RWPE1 (cell line): ENCODE measurements around the gene TNS3.
A peak's percentile ranks its signal among the peaks of the same experiment; 100 is the strongest.

Source experiments
- CTCF ChIA-PET: fragments of 350-600 bp; sonication (Branson Sonifier 250); formaldehyde crosslinking; extraction: SDS; loops from one replicate; lab custom pipeline; 2021; lab: Yijun Ruan, JAX
- POLR2A ChIA-PET: fragments of 400-600 bp; formaldehyde crosslinking; extraction: SDS; loops from one replicate; lab custom pipeline; 2020; ENCODE audit warnings: antibody characterized with exemption; ENCODE audit not compliant: low non-redundant PET; lab: Yijun Ruan, JAX
- DNase-seq: peaks from one replicate; pipeline ENCODE4 v3.0.0; 2012; ENCODE audit warnings: low spot score
- H3K27ac ChIP-seq: fragments of 450-650 bp; 2 replicates; pipeline ENCODE4 v1.5.1; 2017
- TF ChIP-seq, protein P1 (sequence below): fragments of 450-650 bp; conservative IDR thresholded peaks from 2 replicates; pipeline ENCODE4 v1.5.1; 2017; ENCODE audit warnings: low read depth, mild to moderate bottlenecking

Gene TNS3

DNA sequence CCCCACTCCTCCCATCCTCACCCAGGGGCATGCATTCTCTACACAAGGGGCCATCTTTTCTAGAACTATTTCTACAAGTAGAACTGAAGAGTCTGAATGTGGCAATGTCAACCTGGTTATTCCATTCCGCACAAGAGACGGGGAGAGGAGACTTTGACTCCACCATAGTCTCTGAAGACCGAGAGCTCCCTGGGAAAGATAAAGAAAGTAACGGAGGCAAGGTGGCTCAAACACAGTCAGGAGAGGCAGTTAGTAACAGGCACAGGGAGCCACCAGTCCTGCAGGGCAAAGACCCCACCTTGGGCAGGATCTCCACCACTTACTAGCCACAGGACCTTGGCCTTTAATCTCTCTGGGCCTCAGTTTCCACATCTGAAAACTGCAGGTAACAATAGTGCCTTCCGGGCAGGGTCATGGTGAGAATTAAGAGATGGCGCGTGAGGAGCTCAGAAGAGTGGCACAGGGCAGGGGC, 100.3 kb downstream of the TNS3 start:
- H3K27ac ChIP-seq = peak overlapping the region; percentile 80
- TF ChIP-seq, protein P1, sequence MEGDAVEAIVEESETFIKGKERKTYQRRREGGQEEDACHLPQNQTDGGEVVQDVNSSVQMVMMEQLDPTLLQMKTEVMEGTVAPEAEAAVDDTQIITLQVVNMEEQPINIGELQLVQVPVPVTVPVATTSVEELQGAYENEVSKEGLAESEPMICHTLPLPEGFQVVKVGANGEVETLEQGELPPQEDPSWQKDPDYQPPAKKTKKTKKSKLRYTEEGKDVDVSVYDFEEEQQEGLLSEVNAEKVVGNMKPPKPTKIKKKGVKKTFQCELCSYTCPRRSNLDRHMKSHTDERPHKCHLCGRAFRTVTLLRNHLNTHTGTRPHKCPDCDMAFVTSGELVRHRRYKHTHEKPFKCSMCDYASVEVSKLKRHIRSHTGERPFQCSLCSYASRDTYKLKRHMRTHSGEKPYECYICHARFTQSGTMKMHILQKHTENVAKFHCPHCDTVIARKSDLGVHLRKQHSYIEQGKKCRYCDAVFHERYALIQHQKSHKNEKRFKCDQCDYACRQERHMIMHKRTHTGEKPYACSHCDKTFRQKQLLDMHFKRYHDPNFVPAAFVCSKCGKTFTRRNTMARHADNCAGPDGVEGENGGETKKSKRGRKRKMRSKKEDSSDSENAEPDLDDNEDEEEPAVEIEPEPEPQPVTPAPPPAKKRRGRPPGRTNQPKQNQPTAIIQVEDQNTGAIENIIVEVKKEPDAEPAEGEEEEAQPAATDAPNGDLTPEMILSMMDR = no peak
- no peak for DNase-seq
- ChIA-PET CTCF (interaction anchor here (0.6 to 0.8 kb wide), 3 partner anchors 46 to 338 kb away, joined by 3 to 5 read pairs (median 3); no protein-coding TSS in a partner anchor), POLR2A (no interaction called here)

DNA sequence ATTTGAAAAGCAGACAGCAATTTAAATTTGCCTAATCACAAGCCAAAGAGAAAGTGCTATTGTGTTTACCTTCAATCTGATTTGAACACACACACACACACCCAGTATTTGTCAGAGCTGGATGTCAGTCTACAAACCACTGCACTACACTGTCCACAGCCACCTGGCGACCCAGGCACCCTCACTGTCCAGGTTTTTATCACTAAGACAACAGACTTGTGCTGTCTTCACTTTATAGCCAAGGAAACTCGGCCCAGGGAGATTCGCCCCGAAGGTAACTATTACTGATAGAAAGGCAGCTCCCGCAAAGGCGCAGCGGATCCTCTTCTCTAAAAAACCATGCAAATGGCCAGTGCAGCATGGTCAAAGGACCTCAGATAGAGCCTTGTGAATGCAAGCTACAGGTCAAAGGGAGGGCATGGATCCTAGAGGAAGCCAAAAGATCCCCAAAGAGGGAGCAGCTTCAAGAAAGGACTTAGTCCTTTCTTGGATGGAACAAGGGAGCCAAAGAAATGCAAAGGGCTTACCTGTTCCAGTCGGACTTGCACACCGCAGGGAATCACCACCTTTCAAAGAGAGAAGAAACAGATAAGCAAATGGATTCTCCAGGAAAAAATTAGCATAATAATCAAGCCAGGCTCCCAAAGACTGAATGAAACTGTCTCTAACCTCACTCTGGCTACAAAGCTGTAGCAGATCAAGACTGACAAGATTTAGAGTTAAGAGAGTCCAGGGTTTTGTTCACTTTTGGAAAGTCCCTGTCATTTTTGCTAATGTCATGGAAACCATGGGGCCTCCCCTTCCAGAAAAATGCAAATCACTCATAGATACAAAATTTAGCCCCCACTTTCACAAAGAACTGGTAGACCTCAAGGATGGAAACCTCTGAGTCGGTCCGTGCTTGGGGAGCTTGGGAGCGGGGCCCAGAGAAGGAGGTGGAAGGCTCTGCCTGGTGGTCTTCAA, 101.1 kb downstream of the TNS3 start:
- DNase-seq = no peak
- peak overlapping the region; percentile 80 for H3K27ac ChIP-seq
- CTCF ChIA-PET = interaction anchor here (0.6 to 0.8 kb wide), 4 partner anchors 43 to 674 kb away, joined by 3 to 5 read pairs (median 4); no protein-coding TSS in a partner anchor
- POLR2A ChIA-PET = no interaction called here
- TF ChIP-seq, protein P1 = no peak

DNA sequence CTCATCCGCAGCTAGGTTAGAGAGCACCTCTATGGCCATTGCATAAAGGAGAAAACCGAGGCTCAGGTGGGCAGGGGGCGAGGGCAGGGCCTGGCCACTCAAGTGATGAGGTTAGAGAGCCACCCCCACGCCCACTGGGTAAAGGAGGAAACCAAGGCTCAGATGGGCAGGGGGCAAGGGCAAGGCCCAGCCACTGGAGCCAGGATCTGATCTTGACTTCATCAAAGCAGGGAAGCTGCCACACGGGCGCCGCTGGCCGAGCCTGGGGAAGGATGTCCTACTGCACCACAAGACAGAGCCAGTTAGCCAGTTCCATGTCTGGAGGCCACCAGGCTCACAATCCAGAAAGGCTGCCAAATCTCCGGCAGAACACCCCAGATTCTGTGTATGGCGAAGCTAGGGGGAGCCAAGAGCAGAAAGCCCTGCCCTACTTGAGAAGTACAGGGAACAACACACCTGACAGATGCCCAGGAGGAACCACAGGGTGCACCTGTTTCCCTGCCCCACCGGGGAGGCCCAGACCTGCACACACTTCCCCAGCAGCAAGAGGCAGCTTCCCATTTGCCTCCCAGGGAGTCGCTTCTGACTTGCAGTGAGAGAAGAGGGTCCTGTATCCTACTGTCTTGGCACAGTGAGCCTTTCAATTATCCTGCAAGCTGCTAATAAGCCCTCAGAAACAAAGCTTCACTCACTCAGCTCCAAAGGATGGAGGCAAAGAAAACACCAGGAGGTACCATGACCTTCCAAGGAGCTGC, 101.9 kb downstream of the TNS3 start:
- ChIA-PET POLR2A (no interaction called here), CTCF (interaction anchor here (0.6 to 0.7 kb wide), 3 partner anchors 43 to 675 kb away, joined by 3 to 5 read pairs (median 4); no protein-coding TSS in a partner anchor)
- TF ChIP-seq, protein P1 = no peak
- peak overlapping the region; percentile 50 for H3K27ac ChIP-seq
- DNase-seq = no peak

DNA sequence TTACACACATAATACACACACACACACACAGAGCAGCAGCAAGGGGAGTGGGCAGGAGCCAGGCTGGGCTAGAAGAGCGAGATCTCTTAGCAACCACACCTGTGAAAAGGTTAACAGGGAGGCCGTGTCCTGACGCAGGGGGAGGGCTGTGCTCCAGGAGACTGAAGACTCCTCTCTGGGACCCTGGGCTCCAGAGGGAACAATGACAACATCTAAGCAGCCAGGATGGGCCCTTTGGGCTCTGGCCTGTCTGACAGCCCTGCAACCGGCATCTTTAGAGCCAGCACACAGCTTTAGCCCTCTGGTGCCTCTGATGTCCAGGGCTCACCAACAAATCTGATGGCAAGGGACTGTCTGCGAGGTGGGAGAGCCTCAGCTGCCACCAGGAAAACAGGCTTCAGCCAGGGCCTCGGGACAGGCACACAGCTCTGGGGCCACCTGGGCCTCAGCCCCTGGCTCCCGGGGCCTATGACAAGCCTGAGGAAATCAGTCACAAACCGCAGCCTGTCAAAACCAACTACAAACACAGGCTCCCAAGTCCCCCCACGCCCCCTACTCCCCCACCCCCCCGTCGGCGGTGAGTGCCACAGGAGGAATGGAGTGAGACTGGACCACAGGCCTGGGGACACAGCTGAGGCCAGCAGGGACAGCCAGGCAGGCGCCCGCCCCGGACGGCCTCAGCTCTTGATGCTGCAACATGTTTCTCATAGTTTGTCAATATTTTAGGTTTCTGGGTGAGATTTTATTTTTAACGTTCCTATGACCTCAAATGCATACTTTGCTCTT, 102.8 kb downstream of the TNS3 start:
- no peak for DNase-seq
- H3K27ac ChIP-seq = peak overlapping the region; percentile 50
- ChIA-PET POLR2A (no interaction called here), CTCF (no interaction called here)
- TF ChIP-seq, protein P1 = no peak

DNA sequence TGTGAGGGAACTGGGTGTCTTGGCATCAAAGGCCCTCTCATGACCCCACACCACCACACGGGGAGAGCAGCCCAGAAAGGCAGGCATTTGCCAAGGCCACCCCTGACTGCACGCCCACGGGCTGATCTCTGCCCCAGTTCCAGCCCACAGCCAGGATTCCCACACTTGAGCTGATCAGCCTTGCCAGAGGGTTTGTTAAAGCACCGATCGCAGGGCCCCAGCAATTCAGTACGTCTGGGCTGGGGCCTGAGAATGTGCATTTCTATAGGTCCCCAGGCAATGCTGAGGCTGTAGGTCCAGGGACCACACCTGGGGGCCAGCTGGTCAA, 103.9 kb downstream of the TNS3 start:
- ChIA-PET CTCF (interaction anchor here (0.6 kb wide), 1 partner anchor 211 kb away, joined by 3 read pairs; no protein-coding TSS in a partner anchor), POLR2A (no interaction called here)
- no peak for DNase-seq
- peak overlapping the region; percentile 52 for H3K27ac ChIP-seq
- TF ChIP-seq, protein P1 = no peak
